GM18499 (cell line): ENCODE data around the gene OTOP2.

Experiments used
- ATAC-seq: cut with Tn5 transposase; IDR thresholded peaks from one replicate; pipeline ENCODE4 v1.9.1; 2021; ENCODE audit warnings: moderate number of reproducible peaks; ENCODE audit not compliant: insufficient read depth, unreplicated experiment

OTOP2 gene

DNA sequence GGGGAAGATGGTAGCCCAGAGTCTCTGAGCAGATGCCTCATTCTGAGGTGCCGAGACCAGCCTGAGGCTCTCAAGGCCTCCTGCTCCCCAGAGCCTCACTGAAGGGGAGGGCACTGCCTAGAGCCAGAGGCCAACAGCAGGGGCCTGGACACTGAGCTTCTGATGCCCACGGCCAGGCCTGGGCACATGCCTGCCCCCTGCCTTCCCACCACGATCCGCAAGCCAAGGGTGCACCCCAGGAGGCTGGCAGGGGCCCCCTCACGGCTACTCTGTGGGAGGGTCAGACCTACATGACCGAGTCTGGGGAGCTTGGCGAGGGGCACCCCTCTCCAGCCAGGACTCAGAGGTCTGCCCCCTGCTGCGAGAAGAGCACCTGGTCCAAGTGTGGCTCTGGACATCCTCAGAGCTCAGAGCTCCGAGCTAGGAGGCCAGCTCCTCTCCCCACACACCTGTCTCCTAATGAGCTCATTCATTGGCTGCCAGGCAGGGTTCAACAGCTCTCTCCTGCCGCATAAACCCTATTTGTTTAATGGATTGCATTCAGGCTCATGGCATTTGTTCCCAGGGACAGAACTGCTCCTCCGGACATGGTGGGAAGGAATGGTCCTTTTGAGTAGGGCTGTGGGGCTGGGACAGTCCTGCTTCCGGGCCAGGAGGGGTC, 25.5 kb downstream of the OTOP2 start:
- ATAC-seq: no peak

DNA sequence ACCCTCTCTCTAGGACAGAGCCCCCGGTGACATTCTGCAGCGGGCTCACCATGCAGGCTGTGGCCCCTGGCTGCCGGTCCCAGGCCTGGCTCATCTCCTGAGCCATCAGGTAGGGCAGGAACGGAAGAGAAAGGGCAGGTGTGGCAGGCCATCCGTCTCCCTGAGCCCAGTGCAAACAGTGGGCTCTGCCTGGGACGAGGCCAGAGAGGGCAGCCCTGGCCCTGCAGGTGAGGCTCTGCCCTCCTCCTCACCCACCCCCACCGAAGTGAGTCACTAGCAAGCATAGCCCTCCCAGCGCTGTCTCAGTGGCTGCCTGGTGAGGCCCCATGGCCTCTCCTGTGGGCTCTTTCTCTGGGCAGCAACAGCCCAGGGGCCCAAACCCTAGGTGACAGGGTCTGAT, 26.1 kb downstream of the OTOP2 start:
- no peak for ATAC-seq

DNA sequence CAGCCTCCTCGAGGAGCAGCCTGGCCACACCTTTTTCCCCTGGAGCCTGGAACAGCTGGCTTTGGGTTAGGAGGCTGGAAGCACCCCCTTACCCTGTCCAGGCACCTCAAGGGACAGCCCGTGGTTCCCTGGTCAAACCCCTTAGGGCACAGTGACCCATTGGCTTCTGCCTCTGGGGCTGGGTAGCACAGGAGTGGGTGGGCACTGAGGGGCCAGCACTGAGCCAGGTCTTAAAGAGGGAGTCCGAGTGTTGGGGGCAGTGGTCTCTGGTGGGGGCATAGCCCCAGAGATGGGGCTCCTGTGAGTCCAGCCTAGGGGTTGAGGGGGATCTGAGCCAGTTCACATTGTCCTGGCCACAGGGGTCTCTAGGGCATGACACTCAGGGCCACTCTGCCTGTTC, 27.0 kb downstream of the OTOP2 start:
- no peak for ATAC-seq

DNA sequence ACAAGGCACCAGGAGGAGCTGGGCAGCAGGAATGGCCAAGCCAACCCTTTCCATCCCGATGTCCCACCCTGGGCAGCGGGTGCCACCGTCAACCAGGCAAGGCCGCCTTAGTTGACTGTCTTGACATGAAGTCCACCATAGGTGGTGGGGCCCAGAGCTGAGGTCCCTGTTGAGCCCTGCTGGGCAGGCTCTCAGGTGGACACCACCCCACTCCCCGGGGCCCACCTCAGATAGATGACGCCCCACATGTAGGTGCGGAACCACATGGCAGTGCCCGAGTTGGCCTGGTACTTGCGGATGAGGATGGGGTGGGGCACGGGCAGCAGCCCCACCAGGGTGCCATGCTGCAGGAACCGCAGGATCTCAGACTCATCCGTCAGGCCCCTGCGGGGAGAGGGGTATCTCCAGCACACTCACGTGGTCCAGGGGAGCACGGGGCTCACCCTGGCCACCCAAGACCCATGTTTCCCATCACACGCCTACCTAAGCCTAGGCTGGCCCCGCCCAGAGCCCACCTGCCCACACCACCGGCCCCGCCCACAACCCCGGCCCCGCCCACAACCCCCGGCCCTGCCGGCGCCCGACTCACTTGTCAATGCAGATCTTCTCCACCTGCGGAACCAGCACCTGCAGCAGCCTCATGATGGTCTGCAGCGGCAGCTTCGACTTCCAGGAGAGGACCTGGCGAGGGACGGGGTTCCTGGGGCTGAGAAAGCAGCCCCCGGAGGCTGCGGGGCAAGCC, 27.8 kb downstream of the OTOP2 start:
- ATAC-seq: no peak

DNA sequence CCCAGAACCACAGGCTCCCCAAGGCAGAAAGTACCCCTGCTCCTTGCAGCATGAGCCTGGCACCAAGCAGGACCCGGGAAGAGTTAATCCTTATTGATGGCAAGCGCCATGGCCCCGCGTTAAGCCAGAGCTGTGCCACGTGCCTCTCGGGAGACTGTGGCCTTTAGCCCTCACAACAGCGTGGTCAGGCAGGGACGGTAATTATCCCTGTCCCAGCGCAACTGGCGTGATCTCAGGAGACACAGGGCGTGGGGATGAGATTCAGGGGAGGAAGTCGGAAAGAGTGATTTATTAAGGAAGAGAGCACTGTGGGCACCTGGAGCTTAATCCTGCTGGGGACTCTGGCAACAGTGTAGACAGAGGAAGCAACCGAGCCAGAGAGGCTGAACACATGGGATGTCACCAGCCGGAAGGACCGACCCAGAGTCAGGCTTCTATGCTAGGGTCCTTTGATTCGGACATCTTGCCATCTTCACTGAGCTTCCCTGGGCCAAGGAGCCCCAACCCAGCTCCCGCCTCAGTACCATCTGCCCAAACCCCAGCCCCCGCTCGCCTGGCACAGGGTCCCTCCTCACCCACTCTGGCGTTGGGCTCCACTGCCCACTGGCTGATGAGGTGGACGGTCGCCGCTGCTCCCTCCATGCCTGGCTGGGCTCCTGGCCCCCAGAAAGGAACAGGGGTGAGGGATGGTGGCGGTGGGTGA, 28.5 kb downstream of the OTOP2 start:
- no peak for ATAC-seq

DNA sequence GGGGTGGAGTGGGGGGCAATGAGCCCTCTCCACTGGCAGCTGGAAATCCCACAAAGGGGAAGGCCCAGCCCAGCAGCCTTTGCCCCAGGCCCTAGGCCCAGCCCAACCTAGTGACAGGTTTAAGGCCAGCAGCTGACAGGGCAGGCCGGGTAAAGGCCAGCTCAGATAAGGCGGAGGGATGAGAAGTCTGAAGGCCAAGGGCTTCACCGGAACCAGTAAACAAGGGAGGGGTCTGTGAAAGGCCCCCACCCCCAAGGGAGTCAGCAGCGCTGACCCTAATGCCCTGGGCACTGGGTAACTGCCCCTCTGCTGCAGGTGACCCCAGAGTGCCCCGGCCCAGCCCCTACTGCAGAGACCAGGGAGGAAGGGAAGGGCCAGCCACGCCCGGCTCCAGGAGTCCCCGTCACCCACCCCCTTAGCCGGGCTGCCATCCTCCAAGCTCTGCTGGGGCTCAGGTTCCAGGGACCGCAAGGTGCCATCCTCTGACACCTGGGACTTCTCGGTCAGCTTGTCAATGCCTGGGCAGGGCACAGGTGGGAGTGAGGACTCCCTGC, 29.1 kb downstream of the OTOP2 start:
- ATAC-seq: no peak

DNA sequence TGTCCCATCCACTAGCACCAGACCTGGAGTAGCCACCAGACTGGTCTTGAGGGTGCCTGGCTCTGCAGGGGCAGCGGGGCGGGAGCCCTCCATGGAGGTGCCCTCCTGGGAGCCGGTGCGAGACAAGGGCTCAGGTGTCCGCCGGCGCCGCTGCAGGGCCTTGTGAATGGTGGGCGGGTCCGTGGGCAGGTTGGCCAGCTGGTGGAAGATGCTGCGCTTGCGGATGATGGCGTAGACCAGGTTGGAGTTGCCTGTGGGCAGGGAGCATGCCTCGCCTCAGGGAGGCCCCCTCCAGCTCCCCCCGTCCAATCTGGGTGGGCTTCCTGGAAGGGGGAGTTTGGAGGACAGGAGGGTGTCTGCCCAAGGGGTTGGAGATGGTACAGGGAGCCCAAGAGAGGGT, 30.0 kb downstream of the OTOP2 start:
- no peak for ATAC-seq

DNA sequence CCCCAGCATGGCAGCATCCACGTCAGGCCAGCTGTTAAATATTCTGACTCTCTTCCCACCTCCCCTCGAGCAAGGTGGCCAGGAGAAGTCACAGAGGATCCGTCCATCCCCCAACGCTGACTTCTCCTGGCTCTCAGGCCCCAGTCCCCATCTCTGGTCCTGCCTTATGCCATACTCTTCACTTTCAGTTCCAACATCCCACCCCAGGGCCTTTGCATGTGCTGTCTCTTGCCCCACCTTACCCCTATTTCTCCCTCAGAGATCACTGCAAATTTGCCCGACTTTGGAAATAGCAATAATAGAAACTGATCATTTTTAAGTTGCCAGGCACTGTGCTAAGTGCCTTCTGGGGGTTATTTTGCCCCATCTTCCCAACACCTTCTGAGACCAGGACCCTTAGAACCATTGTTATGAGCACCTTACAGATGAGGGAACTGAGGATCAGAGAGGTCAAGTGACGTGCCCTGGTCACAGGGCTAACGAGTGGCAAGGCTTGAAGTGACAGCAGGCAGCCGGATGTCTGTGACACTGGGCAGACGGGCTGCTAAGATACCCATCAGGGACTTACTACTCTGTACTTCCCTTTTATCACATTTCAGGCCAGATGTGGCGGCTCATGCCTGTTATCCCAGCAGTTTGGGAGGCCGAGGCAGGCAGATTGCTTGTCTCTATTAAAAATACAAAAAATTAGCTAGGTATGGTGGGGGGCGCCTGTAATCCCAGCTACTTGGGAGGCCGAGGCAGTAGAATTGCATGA, 30.8 kb downstream of the OTOP2 start:
- ATAC-seq: no peak

DNA sequence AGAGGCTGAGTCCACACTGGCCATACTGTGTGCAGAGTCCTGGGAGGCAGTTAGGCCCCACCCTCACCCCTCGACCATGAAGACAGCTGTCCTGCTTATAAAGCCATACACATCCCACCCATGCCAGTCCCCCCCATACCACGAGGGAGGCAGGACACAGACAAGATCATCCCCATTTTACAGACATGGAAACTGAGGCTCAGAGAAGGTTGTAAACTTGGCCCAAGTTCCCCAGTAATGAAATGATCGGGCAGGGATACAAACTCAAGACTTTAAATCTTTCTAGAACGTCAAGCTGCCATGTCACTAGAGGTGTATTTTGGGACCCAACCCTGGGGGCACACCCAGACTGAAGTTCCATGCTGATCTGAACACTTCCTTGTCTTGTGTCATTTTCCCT, 32.0 kb downstream of the OTOP2 start:
- ATAC-seq: no peak

DNA sequence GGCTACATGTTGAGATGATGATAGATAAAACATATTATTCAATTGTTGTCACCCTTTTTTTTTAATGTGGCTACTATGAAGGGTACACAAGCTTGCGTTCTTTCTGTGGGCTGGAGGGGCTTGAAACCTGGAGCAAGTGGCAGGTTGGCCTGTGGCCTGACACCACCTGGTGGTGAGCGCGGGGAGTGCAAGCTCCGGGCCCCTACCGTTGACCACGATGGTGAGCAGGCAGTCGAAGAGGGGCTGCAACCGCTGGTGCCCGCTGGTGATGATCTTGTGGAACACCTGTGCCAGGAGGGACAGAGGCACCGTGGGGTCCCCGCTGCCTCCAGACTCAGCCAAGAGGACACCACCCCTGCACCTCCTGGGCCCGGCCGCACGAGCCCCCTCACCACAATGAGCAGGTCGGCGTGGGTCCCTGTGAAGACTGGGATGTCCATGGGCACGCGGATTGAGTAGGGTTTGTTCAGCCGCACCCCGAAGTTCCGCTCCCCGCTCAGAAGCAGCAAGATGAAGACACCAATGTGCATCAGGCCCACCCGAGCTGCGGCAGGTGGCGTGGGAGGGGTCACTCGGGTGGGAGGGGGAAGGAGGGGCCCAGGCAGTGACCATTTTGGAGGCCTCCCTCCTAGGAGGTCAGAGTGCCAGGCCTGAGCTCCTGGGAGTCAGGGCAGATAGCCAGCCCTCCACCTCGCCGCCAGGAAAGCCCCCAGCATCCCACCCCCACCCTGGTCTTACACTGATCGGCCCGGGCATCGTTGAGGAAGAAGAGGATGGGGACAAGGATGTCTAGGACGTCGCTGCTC, 34.1 kb downstream of the OTOP2 start:
- ATAC-seq: no peak

DNA sequence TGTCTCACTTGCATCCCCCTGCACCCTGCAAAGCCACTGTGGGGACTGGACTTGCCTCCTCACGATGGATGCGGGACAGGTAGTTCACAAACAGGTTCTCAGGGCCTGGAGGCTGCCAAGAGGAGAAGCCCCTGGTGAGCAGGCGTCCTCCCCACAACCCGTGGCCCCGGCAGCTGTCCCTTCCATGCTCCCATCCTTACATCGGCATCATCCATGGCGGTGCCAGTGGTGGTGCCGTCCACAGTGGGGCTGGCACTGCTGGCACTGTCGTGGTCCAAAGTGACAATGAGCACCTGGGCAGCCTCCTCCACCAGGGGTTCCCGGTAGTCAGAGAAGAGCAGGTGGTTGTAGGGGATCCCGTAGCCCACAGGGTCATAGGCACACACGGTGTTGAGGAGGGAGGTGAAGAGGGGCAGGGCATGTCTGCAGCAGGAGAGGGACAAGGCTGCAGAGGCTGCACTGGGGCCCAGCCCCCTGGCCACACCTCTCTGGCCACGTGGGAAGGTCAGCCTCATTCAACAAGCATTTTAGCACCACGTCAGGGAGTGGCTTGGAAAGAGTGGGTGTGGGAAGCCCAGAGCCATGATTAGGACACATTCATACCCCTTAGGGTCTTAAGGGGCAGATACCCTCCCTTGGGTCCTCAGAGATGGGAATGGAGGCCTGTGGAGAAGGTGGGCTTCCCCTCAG, 35.9 kb downstream of the OTOP2 start:
- no peak for ATAC-seq

DNA sequence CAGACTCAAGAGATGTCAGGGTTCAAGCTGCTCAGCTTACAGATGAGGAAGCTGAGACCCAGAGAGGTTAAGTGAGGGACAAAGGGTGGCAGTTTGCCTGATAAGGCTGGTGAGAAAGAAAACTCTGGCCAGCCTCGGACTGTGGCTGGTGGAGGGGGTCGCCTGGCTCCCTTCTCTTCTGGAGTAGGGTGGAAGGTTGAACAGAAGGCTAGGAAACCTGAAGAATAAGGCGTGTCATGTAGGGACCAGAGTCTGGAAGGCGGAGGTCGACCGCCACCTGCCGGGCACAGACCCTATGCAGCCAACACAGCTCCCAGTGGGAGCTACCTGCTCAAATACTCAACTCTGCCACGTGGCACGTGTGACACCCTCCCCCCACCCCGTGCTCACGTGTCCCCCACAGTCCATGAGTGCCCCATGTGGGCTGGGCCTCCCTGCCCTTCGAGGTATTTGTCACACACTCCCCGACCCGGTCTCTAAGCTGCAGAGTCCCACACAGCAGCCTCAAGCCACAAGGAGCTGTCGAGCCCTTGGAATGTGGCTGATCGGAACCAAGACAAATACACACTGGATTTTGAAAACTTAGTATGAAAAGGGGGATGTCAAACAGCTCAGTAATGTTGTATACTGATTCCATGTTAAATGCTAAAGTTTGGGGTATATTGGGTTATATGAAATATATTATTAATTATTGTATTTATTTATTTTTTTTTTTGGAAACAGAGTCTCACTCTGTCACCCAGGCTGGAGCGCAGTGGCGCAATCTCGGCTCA, 36.7 kb downstream of the OTOP2 start:
- no peak for ATAC-seq

DNA sequence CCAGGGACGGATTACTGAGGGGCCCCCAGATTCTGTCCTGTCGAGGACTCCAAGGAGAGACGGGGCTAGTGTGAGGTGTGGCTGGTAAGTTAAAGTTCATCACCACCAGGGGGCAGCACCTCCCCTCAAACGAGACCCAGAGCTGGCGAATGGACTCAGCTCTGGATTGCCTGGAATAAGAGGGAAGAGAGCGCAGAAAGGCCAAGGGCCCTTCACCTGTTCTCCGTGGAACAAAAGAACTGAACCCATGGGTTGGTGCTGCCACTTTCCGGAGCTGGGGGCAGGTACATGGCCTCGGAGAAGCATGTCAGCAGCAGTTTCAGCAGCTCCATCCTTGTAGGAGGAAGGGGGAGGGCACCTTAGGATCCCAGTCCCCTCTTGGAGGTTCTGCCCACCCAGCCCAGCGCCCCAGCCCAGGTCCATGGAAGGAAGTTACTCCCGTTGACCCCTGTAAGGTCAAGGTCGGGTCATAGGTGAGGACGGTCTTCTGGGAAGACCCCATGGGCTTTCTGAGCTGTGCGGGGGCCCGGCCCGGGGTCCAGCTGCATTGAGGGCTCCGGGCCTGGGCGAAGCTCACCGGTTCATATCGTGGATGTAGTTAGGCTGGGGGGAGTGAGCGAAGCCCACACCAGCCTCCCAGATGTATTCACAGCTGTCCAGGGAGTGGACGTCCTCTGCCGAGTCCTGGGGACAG, 37.7 kb downstream of the OTOP2 start:
- ATAC-seq: no peak

DNA sequence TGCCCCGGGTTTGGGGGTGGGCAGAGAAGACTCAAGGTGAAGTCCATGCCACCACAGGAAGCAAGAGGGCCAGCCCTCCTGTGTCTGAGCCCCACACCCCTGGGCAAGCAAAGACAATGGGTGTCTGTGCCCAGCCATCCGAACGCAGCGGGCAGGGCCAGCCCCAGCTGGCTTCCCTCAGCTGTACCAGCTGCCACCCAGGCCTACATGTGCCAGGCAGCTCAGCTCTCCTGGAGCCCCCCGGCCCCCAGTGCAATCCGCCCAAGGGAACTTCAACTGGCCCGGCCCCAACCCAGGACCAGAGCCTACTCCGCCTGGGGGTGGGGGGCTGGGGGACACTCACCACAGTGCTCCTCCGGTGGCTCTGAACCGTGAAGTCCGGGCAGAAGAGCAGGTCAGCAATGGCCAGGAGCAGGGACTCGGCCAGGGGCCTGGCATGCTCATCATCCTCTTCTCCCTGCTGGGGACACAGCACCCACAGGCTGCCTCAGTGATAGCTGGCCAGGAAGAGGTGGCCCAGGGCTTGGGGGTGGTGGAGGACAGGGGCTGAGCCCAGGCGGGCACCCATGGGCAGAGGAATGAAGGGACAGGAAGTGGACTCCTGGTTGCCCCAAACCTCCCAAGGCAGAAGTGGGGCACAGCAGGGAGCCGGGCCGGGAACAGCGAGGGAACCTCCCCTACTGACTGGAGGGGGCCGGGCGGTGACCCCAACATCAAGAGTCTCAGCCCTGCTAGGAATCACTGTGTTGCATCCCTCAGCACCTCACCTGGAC, 38.7 kb downstream of the OTOP2 start:
- no peak for ATAC-seq

DNA sequence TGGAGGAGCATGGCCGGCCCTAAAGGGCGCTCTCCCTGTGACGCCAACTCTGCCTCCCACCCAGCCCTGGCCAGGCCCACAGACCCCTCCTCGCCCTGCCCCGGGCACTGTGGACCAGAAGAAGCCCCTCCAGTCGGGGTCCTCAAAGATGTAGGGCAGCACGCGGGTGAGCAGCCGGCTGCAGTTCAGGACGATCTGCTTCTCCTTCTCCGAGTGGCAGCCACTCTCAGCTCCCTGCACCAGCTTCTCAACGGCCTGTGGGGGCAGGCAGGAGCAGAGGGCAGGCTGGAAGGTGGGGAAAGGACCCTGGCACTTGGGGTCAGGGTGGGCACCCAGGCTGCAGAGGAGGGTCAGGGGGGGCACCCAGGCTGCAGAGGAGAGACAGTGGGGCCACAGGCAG, 39.6 kb downstream of the OTOP2 start:
- ATAC-seq: no peak

DNA sequence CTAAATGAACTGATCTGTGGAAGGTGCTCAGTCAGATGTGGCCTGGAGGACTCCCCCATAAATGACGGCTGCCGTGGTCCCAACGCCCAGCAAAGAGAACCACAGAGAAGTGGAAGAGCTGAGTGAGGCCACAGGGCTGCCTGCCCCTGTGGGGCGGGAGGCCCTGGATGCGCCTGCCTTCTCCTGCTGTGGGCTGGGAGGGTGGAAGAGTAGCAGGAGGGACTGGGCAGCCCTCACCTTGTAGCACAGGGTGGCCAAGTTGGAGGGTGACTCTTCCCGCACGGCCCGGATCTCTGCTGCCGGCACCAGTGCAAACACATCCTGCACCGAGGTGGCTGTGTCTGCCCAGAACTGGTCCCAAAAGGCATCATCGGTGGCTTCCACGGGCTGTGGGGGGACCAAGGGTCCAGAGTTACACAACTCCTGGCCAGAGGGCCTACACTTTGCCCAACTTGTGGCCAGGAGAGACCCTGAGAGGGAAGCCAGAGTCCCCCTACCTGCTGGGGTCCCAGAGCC, 40.2 kb downstream of the OTOP2 start:
- ATAC-seq: no peak
